Uterus (tissue), 2 donors: ENCODE measurements around the gene DMBX1.

Source experiments
- CTCF ChIP-seq, 4 experiments: fragments of 200-600 bp in 2 of 4; fragments of 450-650 bp in 2 of 4; sonication (generic) in 2 of 4; IDR thresholded peaks; one replicate each; pipeline ENCODE4 v1.5.1; 2016 to 2019; ENCODE audit warnings: antibody characterized with exemption in 4 of 4, mild to moderate bottlenecking in 2 of 4, moderate library complexity in 1 of 4
- POLR2A ChIP-seq, 2 donors: fragments of 450-650 bp; IDR thresholded peaks; one replicate each; pipeline ENCODE4 v1.6.1; 2016; ENCODE audit warnings: antibody characterized with exemption in 2 of 2, mild to moderate bottlenecking in 1 of 2, moderate library complexity in 1 of 2

GRCh38 chr1:46495778-46496177 is 6.1 kb downstream of the DMBX1 start:
- TF ChIP-seq CTCF (IDR thresholded peaks at IDR 0.05): no peak
- TF ChIP-seq POLR2A (IDR thresholded peaks at IDR 0.05): no peak
